DND-41 (cell line): ENCODE results near the gene THSD4.

Source experiments
- ATAC-seq: fragments of 200-7000 bp; cut with Tn5 transposase; 3 replicates; pipeline ENCODE4 v1.9.1; 2021; ENCODE audit warnings: low read depth; ENCODE audit not compliant: insufficient read depth
- DNase-seq: peaks from one replicate; pipeline ENCODE4 v3.0.0-alpha.2; 2020
- H2AFZ ChIP-seq: 2 replicates; pipeline ENCODE4 v1.6.0; 2012; ENCODE audit warnings: low read depth, low read length
- H3K27ac ChIP-seq: 2 replicates; pipeline ENCODE4 v1.5.1; 2012; ENCODE audit warnings: low read length, inconsistent platforms
- H3K27me3 ChIP-seq: fragments of 200-600 bp; sonication (generic); 2 replicates; pipeline ENCODE4 v1.6.0; 2012; ENCODE audit warnings: low read length, mild to moderate bottlenecking, inconsistent platforms; ENCODE audit not compliant: insufficient read depth, poor library complexity
- H3K36me3 ChIP-seq: 2 replicates; pipeline ENCODE4 v1.5.1; 2012; ENCODE audit warnings: low read length, inconsistent platforms; ENCODE audit not compliant: insufficient read depth
- H3K4me1 ChIP-seq: 2 replicates; pipeline ENCODE4 v1.5.1; 2012; ENCODE audit warnings: mild to moderate bottlenecking, low read length; ENCODE audit not compliant: insufficient read depth
- H3K4me2 ChIP-seq: 2 replicates; pipeline ENCODE4 v1.6.0; 2012; ENCODE audit warnings: mild to moderate bottlenecking, moderate library complexity, low read length, inconsistent platforms; ENCODE audit not compliant: insufficient read depth
- H3K4me3 ChIP-seq, 2 experiments: fragments of 200-600 bp in 1 of 2; shearing (Covaris generic) in 1 of 2; 2 replicates each; pipeline ENCODE4 v1.5.1; 2012 to 2016; ENCODE audit warnings: inconsistent platforms in 2 of 2, low read length in 2 of 2, mild to moderate bottlenecking in 2 of 2, low read depth in 1 of 2, moderate library complexity in 1 of 2
- H3K79me2 ChIP-seq: 2 replicates; pipeline ENCODE4 v1.6.0; 2012; ENCODE audit warnings: low read length, inconsistent platforms; ENCODE audit not compliant: insufficient read depth
- H3K9ac ChIP-seq: 2 replicates; pipeline ENCODE4 v1.6.0; 2012; ENCODE audit warnings: low read depth, mild to moderate bottlenecking, inconsistent platforms, low read length, moderate library complexity
- H3K9me3 ChIP-seq: 2 replicates; pipeline ENCODE4 v1.5.1; 2012; ENCODE audit warnings: low read length, moderate library complexity, mild to moderate bottlenecking, inconsistent platforms; ENCODE audit not compliant: insufficient read depth, severe bottlenecking
- H4K20me1 ChIP-seq: 2 replicates; pipeline ENCODE4 v1.6.0; 2012; ENCODE audit warnings: low read length; ENCODE audit not compliant: insufficient read depth
- EZH2 ChIP-seq: IDR thresholded peaks from 3 replicates; pipeline ENCODE4 v1.6.1; 2012; ENCODE audit warnings: borderline replicate concordance, low read depth, mild to moderate bottlenecking, moderate library complexity, low read length, inconsistent platforms; ENCODE audit not compliant: severe bottlenecking
- TF ChIP-seq, protein P1 (sequence below): IDR thresholded peaks from 2 replicates; pipeline ENCODE4 v1.5.1; 2012; ENCODE audit warnings: borderline replicate concordance, low read length, moderate library complexity, mild to moderate bottlenecking; ENCODE audit not compliant: poor library complexity, severe bottlenecking; ENCODE audit errors: extremely low read depth

THSD4 gene

DNA sequence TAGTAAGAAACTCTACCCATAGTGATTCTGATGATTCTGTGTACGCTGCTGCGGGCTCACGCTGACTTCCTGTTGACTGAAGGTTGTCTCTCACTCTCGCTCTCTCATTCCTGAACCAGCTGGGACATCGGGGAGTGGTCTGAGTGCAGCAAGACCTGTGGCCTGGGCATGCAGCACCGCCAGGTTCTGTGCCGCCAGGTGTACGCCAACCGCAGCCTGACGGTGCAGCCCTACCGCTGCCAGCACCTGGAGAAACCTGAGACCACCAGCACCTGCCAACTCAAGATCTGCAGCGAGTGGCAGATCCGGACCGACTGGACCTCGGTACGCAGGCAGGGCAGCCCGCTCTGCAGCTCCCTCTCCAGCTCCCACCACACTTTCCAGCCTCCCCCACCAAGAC, 631.4 kb downstream of the THSD4 start:
- Histone ChIP-seq H3K27me3 (peaks cover 8% of the 10 kb centered on the region), H2AFZ (no peak overlapping the region), H3K79me2 (no peaks in the 10 kb centered on the region), H3K9ac (no peak overlapping the region), H3K4me3 (no peak overlapping the region), H3K4me1 (no peaks in the 10 kb centered on the region), H4K20me1 (no peaks in the 10 kb centered on the region), H3K27ac (no peak overlapping the region), H3K9me3 (no peaks in the 10 kb centered on the region), H3K4me2 (no peak overlapping the region), H3K36me3 (no peaks in the 10 kb centered on the region)
- DNase-seq (no peak), ATAC-seq (no peak)
- no peak for TF ChIP-seq EZH2
- TF ChIP-seq, protein P1, sequence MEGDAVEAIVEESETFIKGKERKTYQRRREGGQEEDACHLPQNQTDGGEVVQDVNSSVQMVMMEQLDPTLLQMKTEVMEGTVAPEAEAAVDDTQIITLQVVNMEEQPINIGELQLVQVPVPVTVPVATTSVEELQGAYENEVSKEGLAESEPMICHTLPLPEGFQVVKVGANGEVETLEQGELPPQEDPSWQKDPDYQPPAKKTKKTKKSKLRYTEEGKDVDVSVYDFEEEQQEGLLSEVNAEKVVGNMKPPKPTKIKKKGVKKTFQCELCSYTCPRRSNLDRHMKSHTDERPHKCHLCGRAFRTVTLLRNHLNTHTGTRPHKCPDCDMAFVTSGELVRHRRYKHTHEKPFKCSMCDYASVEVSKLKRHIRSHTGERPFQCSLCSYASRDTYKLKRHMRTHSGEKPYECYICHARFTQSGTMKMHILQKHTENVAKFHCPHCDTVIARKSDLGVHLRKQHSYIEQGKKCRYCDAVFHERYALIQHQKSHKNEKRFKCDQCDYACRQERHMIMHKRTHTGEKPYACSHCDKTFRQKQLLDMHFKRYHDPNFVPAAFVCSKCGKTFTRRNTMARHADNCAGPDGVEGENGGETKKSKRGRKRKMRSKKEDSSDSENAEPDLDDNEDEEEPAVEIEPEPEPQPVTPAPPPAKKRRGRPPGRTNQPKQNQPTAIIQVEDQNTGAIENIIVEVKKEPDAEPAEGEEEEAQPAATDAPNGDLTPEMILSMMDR: no peak

DNA sequence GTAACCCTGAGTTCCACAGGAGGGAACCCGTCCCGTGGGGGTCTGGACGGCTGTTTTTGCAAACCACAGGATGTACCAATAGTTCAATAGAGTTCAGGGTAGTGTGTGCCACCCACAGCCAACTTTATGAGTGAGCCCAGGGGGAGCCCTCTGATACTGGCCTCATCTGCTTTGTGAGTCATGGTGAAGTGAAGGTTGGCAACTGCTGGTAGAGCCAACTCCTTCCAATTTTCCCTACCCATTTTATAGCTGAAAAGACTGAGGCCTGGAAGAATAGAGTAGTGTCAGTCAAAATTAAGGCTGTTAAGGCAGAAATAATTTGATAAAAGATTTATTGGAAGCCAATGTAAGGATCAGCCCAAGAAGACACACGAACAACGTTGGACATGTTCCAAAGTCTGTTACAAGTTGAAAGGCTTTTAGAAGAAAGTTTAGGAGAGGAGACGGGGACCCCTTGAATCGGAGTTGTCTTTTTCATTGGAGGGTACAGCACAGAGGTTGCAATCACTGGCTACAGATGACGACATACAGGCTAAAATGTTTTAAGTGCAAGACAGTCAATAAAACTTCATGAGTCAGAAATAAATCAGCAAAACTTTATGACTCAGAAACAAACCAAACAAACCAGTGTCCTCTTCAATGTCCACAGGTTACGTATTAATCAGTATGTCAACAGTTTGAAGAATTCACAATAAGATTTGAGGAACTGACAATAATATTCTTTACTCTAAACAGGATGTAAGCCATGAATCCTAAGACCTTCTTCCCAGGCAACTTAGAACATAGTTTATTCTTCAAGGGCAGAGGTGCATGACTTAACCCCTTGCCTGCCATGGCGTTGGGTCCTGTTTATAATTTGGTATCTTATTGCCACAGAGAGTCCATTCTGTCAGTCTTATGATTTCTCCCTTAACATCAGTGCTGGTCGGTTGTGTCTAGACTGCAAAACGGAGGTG, 632.1 kb downstream of the THSD4 start:
- H3K4me3 ChIP-seq: no peak overlapping the region
- H3K9me3 ChIP-seq: no peaks in the 10 kb centered on the region
- H3K79me2 ChIP-seq: no peaks in the 10 kb centered on the region
- no peak for ATAC-seq
- no peak overlapping the region for H2AFZ ChIP-seq
- H3K36me3 ChIP-seq: no peaks in the 10 kb centered on the region
- H4K20me1 ChIP-seq: no peaks in the 10 kb centered on the region
- H3K27me3 ChIP-seq: peaks cover 3% of the 10 kb centered on the region
- H3K9ac ChIP-seq: no peak overlapping the region
- DNase-seq: no peak
- H3K27ac ChIP-seq: no peak overlapping the region
- TF ChIP-seq EZH2: no peak
- TF ChIP-seq, protein P1: no peak
- H3K4me1 ChIP-seq: no peaks in the 10 kb centered on the region
- H3K4me2 ChIP-seq: no peak overlapping the region

DNA sequence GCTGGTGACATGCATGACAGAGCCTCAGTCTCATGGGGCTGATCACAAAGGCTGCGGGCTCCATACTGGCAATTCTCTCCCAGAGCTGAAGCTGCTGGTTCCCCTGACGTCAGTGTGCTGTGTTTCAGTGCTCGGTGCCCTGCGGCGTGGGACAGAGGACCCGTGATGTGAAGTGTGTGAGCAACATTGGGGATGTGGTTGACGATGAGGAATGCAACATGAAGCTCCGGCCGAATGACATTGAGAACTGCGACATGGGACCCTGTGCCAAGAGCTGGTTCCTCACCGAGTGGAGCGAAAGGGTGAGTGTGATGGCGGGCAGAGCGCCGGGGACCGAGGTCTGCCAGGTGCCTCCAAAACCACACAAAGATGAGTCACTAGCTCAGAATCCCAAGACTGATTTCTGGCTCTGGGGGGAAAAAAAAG, 633.0 kb downstream of the THSD4 start:
- H3K9ac ChIP-seq: no peak overlapping the region
- no peaks in the 10 kb centered on the region for H3K79me2 ChIP-seq
- no peak for DNase-seq
- TF ChIP-seq EZH2: no peak
- no peak overlapping the region for H3K4me2 ChIP-seq
- H4K20me1 ChIP-seq: no peaks in the 10 kb centered on the region
- no peak for ATAC-seq
- no peak overlapping the region for H3K27ac ChIP-seq
- H2AFZ ChIP-seq: no peak overlapping the region
- no peaks in the 10 kb centered on the region for H3K27me3 ChIP-seq
- H3K4me1 ChIP-seq: no peaks in the 10 kb centered on the region
- H3K9me3 ChIP-seq: no peaks in the 10 kb centered on the region
- H3K36me3 ChIP-seq: no peaks in the 10 kb centered on the region
- H3K4me3 ChIP-seq: no peak overlapping the region

DNA sequence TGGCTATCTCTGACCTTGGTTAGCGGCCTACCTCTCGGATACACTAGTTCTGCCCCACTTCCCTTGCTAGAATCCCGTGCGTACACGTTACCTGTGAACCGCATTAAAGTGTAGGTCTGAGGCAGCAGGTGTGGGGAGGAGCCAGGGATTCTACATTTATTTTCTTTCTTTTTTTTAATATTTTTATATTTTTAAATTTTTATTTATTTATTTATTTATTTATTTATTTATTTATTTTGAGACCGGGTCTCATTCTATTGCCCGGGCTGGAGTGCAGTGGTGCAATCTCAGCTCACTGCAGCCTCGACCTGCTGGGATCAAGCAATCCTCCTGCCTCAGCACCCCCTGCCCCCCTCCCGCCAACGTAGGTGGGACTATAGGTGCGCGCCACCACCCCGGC, 634.2 kb downstream of the THSD4 start:
- ATAC-seq: no peak
- Histone ChIP-seq H3K9ac (no peak overlapping the region), H3K4me2 (no peak overlapping the region), H3K36me3 (no peaks in the 10 kb centered on the region), H3K9me3 (no peaks in the 10 kb centered on the region), H3K27ac (no peak overlapping the region), H3K4me3 (no peak overlapping the region), H3K27me3 (peaks cover 2% of the 10 kb centered on the region), H3K4me1 (no peaks in the 10 kb centered on the region), H2AFZ (no peak overlapping the region), H4K20me1 (no peaks in the 10 kb centered on the region), H3K79me2 (no peaks in the 10 kb centered on the region)
- TF ChIP-seq, protein P1: no peak
- no peak for TF ChIP-seq EZH2
- DNase-seq: no peak
